Measurements from ENCODE around the gene ARHGAP24. TPM values are rescaled to one million over a fixed set of nuclear protein-coding genes. Genes with fewer than 3 reads are reported as not detected.

Gene ARHGAP24
- total and polyA plus RNA-seq, 10 of the 15 experiments (the other 5 are each of a cell fraction or from before 2014, with no cell fraction given), result 0.10 to 4.2 (median 0.52) TPM

DNA sequence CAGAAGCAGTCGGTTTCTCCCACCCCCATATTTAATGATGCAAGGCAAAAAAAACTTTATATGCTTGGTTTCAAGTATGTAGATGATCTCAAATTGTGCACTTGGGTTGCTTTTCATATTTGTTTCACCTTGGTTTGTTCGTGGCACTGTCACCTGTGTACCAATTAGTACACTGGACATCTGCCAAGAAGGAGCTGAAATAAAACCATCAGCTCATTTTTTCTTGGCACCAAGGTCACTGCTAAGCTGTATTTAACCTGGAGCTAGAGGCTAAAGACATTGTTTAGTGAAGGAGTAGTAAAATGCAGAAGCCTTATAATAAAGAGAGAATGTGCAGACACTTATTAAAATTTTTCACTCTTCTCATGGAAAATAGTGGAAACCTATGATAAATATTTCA is 430.8 kb downstream of the ARHGAP24 start (continued):
- TF ChIP-seq, protein P1, sequence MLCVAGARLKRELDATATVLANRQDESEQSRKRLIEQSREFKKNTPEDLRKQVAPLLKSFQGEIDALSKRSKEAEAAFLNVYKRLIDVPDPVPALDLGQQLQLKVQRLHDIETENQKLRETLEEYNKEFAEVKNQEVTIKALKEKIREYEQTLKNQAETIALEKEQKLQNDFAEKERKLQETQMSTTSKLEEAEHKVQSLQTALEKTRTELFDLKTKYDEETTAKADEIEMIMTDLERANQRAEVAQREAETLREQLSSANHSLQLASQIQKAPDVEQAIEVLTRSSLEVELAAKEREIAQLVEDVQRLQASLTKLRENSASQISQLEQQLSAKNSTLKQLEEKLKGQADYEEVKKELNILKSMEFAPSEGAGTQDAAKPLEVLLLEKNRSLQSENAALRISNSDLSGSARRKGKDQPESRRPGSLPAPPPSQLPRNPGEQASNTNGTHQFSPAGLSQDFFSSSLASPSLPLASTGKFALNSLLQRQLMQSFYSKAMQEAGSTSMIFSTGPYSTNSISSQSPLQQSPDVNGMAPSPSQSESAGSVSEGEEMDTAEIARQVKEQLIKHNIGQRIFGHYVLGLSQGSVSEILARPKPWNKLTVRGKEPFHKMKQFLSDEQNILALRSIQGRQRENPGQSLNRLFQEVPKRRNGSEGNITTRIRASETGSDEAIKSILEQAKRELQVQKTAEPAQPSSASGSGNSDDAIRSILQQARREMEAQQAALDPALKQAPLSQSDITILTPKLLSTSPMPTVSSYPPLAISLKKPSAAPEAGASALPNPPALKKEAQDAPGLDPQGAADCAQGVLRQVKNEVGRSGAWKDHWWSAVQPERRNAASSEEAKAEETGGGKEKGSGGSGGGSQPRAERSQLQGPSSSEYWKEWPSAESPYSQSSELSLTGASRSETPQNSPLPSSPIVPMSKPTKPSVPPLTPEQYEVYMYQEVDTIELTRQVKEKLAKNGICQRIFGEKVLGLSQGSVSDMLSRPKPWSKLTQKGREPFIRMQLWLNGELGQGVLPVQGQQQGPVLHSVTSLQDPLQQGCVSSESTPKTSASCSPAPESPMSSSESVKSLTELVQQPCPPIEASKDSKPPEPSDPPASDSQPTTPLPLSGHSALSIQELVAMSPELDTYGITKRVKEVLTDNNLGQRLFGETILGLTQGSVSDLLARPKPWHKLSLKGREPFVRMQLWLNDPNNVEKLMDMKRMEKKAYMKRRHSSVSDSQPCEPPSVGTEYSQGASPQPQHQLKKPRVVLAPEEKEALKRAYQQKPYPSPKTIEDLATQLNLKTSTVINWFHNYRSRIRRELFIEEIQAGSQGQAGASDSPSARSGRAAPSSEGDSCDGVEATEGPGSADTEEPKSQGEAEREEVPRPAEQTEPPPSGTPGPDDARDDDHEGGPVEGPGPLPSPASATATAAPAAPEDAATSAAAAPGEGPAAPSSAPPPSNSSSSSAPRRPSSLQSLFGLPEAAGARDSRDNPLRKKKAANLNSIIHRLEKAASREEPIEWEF (IDR thresholded peaks at IDR 0.05; ENCODE audit: insufficient replicate concordance, low read depth, low read length), result no peak
- no peak for TF ChIP-seq KAT2A (conservative IDR thresholded peaks at IDR 0.05; ENCODE audit: control insufficient read depth, low read depth, low read length)
- TF ChIP-seq TCF7 (IDR thresholded peaks at IDR 0.05; ENCODE audit: borderline replicate concordance), result no peak
- TF ChIP-seq IKZF2 (IDR thresholded peaks at IDR 0.05), result no peak

DNA sequence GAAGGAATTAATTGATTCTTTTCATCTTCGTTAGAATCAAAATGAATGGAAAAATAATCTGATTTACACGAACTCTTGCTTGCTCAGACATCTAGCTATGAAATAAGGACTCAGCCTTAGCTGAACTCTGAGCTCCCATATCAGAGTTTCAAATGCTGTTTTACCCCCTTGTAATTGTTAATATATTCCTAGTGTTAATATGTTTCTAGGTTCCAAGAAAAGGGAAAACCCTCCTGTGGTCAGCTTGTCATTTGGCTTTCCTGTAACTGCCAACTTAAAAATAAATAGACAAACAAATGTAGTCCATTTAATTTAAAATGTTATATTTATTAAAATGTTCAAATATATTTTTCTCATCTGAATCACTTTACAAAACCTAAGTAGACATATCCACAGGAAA is 432.1 kb downstream of the ARHGAP24 start:
- ChIA-PET CTCF (interaction anchor here (1.3 kb wide), 1 partner anchor 62 kb away, joined by 3 read pairs; no protein-coding TSS in a partner anchor), POLR2A (no interaction called here), RAD21 (ENCODE audit: unreplicated experiment) (no interaction called here), SMC1A (ENCODE audit: uncharacterized antibody, unreplicated experiment) (interaction anchor here (0.9 to 1.2 kb wide), 3 partner anchors 13 to 800 kb away, joined by 3 read pairs; no protein-coding TSS in a partner anchor)
- no peak overlapping the region for H3K27ac ChIP-seq (ENCODE audit: control insufficient read depth, insufficient read depth)
- in situ Hi-C loops (cut with MboI), result no loop called here
- DNase-seq (ENCODE audit: low read depth, low spot score), result no peak
- FAIRE-seq, result no peak
- intact Hi-C loops (cut with micrococcal nuclease; ENCODE audit: unreplicated experiment), result no loop called here
- no peak overlapping the region for H3K4me3 ChIP-seq
- H3K4me2 ChIP-seq (ENCODE audit: control insufficient read depth, insufficient read depth), result no peak overlapping the region
- H3K9me3 ChIP-seq (replicated peaks; ENCODE audit: control insufficient read depth, insufficient read depth, low read length), result no peaks in the 10 kb centered on the region
- H3K27me3 ChIP-seq (replicated peaks in 1 of 2; ENCODE audit: control insufficient read depth in 2 of 2, insufficient read depth in 2 of 2, low read length in 1 of 2), result no peaks in the 10 kb centered on the region; a peak in 1 of 4 replicates
- H2AFZ ChIP-seq (ENCODE audit: control insufficient read depth, low read depth, low read length), result no peak overlapping the region
- H3K79me2 ChIP-seq (ENCODE audit: control insufficient read depth, insufficient read depth, low read length), result no peaks in the 10 kb centered on the region
- BruUV-seq (replicated peaks), result no TSS peak
- no peaks in the 10 kb centered on the region for H3K4me1 ChIP-seq (ENCODE audit: control insufficient read depth, insufficient read depth, low read length)
- WGBS (ENCODE audit: insufficient coverage, insufficient replicate concordance, low lambda C conversion rate, missing lambda C conversion rate), result 9% methylated on average over 2 of the region's 2 CpGs
- TF ChIP-seq EED (IDR thresholded peaks at IDR 0.05; ENCODE audit: low read depth) (no peak), TARDBP (IDR thresholded peaks at IDR 0.05; ENCODE audit: borderline replicate concordance) (no peak), ZNF274 (IDR thresholded peaks at IDR 0.05; ENCODE audit: insufficient read depth, insufficient read length) (no peak), SRF (IDR thresholded peaks at IDR 0.05; ENCODE audit: low read depth in 2 of 2, low read length in 2 of 2) (no peak), MTA3 (IDR thresholded peaks at IDR 0.05; ENCODE audit: borderline replicate concordance, low read length) (no peak), SMAD1 (IDR thresholded peaks at IDR 0.05; ENCODE audit: low read depth, partially characterized antibody) (no peak), CHD1 (IDR thresholded peaks at IDR 0.05; ENCODE audit: low read depth, low read length) (no peak), BHLHE40 (IDR thresholded peaks at IDR 0.05; ENCODE audit: borderline replicate concordance in 1 of 2, low read depth in 2 of 2, low read length in 1 of 2) (no peak), BACH1 (IDR thresholded peaks at IDR 0.05; ENCODE audit: borderline replicate concordance) (no peak), BMI1 (IDR thresholded peaks at IDR 0.05; ENCODE audit: borderline replicate concordance) (no peak), GATAD2B (conservative IDR thresholded peaks at IDR 0.05; ENCODE audit: low read depth) (no peak), POLR2A (IDR thresholded peaks at IDR 0.05; ENCODE audit: low read depth, low read length) (no peak)
- TF ChIP-seq, protein P2, sequence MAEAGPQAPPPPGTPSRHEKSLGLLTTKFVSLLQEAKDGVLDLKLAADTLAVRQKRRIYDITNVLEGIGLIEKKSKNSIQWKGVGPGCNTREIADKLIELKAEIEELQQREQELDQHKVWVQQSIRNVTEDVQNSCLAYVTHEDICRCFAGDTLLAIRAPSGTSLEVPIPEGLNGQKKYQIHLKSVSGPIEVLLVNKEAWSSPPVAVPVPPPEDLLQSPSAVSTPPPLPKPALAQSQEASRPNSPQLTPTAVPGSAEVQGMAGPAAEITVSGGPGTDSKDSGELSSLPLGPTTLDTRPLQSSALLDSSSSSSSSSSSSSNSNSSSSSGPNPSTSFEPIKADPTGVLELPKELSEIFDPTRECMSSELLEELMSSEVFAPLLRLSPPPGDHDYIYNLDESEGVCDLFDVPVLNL (IDR thresholded peaks at IDR 0.05; ENCODE audit: low read depth, low read length), result no peak
- TF ChIP-seq, protein P3, sequence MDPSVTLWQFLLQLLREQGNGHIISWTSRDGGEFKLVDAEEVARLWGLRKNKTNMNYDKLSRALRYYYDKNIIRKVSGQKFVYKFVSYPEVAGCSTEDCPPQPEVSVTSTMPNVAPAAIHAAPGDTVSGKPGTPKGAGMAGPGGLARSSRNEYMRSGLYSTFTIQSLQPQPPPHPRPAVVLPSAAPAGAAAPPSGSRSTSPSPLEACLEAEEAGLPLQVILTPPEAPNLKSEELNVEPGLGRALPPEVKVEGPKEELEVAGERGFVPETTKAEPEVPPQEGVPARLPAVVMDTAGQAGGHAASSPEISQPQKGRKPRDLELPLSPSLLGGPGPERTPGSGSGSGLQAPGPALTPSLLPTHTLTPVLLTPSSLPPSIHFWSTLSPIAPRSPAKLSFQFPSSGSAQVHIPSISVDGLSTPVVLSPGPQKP (IDR thresholded peaks at IDR 0.05; ENCODE audit: low read depth, low read length), result no peak
- no peaks in the 10 kb centered on the region for H3K36me3 ChIP-seq (ENCODE audit: control insufficient read depth in 2 of 2, insufficient read depth in 2 of 2, low read length in 1 of 2)
- ATAC-seq, result no peak
- no peaks in the 10 kb centered on the region for H4K20me1 ChIP-seq (ENCODE audit: control insufficient read depth, insufficient read depth)
- H3K9ac ChIP-seq (ENCODE audit: control insufficient read depth, insufficient read depth, low read length), result no peak overlapping the region
